Right lobe of liver (tissue), 4 donors: ENCODE data around the gene ZEB1.

ENCODE experiments used
- POLR2A ChIP-seq: fragments of 450-650 bp; IDR thresholded peaks from one replicate; pipeline ENCODE4 v1.6.1; 2017; ENCODE audit warnings: antibody characterized with exemption, mild to moderate bottlenecking
- TF ChIP-seq, protein P1 (sequence below), 4 donors: fragments of 200-600 bp in 3 of 4; fragments of 450-650 bp in 1 of 4; IDR thresholded peaks; one replicate each; pipeline versions ENCODE4 v1.5.1 to v1.8.0; 2016 to 2022; ENCODE audit warnings: antibody characterized with exemption in 4 of 4, mild to moderate bottlenecking in 2 of 4
- donor health status: DM: no; HTN: no; CAD: no.
- donor health status: DM: no; HTN: no; CAD: no.
- donor health status: DM: no; HTN: yes; CAD: no.

- TF ChIP-seq, protein P1, sequence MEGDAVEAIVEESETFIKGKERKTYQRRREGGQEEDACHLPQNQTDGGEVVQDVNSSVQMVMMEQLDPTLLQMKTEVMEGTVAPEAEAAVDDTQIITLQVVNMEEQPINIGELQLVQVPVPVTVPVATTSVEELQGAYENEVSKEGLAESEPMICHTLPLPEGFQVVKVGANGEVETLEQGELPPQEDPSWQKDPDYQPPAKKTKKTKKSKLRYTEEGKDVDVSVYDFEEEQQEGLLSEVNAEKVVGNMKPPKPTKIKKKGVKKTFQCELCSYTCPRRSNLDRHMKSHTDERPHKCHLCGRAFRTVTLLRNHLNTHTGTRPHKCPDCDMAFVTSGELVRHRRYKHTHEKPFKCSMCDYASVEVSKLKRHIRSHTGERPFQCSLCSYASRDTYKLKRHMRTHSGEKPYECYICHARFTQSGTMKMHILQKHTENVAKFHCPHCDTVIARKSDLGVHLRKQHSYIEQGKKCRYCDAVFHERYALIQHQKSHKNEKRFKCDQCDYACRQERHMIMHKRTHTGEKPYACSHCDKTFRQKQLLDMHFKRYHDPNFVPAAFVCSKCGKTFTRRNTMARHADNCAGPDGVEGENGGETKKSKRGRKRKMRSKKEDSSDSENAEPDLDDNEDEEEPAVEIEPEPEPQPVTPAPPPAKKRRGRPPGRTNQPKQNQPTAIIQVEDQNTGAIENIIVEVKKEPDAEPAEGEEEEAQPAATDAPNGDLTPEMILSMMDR (IDR thresholded peaks at IDR 0.05) = no peak
- TF ChIP-seq POLR2A = no peak
Observed at GRCh38 chr10:31294558-31294957, 24.5 kb upstream of the ZEB1 start.
